Left hindlimb (tissue), 1 donor: ENCODE results near the gene GPALPP1.
"Not testable (repeated sequence)": the region's sequence is repeated elsewhere in the genome, so short reads cannot be mapped to it uniquely, and the experiment has no call there.

Source experiments
- DNase-seq: peaks from one replicate; pipeline ENCODE4 v3.0.0-alpha.2; 2018

The GPALPP1 gene

DNA sequence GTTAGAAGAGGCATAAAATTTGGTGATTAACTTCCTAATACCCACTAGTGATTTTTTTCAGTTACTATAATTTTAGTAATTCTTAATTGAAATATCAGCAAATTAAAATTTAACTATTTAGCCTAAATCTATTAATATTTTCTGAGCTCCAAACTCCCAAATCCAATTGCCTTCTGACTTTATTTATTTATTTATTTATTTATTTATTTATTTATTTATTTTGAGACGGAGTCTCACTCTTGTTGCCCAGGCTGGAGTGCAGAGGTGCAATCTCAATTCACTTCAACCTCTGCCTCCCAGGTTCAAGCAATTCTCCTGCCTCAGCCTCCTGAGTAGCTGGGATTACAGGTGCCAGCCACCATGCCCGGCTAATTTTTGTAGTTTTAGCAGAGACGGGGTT lies 74.6 kb downstream of the GPALPP1 start:
- not testable (repeated sequence) for DNase-seq

DNA sequence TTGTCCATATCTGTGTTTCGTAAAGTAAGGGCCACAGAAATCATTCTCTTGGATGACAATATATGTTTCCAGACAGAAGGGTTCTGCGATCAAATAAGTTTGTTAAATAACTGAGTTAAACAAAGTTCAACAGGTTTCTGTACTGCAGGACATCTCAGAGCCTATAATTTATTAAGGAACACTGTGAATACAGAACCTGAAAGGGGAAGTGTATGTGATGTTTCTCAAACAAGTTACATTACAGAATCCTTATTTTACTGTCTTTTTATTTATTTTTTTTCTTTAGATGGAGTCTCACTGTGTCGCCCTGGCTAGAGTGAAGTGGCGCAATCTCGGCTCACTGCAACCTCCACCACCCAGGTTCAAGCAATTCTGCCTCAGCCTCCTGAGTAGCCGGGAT lies 75.6 kb downstream of the GPALPP1 start:
- DNase-seq: no peak

DNA sequence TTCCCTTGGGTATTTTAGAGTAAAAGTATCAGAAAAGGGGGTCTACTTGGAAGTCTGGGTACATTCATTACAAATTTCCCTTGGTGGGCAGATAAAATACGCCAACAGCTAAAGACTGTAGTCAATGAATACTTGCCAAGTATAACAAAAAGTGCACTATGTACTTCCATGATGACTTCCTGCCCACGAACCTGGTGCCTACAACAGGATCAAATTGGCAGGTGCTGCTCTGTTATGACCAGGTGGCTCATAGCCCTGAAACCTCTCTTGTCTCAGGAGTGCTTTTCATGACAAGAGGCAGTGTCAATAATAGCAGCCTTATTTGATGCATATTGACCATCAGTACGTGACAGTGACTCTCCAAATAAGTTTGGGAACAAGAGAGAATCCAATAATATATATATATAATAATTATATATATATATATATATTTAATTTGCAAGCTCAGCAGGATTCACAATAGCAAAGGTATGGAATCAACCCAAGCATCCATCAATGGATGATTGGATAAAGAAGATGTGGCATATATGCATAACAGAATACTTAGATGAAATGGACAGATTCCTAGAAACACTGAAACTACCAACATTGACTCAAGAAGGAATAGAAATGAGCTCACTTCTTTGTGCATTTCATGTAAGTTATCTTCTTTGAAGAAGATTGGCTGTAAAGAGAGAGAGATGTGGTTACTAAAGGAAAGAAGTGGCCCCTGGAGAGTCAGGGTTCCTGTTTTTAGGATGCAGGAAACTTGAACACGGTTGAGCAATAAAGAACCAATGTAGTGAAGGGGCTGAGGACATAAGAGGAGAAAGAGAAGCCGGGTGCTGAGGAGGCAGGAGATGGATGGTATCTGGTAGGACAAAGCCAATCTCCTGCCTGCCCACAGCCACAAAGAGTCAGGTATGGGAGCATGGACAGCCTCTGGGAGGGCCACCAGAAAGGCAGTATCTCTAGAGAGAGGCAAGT lies 79.0 kb downstream of the GPALPP1 start:
- no peak for DNase-seq

DNA sequence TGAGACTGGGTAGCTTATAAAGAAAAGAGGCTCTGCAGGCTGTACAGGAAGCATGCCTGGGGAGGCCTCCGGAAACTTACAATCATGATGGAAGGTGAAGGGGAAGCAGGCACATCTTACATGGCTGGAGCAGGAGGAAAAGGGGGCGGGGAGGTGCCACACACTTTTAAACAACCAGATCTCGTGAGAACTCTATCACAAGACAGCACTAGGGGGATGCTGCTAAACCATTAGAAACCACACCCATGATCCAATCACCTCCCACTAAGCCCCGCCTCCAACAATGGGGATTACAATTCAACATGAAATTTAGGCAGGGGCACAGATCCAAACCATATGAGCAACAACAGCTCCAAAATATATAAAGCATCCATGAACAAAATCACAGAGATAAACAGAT lies 84.5 kb downstream of the GPALPP1 start:
- no peak for DNase-seq

DNA sequence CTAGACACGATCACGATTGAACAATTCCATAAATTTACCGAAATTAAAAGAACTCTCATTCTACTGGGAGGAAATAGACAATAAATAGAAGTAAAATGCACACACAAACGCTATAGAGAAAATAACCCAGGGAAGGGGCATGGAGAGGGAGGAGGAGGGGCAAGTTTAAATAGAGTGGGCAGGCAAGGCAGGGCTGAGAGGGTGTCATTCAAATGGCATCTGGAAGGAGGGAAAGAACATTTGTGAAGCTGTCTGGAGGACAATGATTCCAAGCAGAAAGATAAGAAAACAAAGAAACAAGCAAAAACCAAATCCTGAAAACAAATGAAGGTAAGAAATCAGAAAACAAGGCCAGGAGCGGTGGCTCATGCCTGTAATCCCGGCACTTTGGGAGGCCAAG lies 85.4 kb downstream of the GPALPP1 start:
- DNase-seq: no peak

DNA sequence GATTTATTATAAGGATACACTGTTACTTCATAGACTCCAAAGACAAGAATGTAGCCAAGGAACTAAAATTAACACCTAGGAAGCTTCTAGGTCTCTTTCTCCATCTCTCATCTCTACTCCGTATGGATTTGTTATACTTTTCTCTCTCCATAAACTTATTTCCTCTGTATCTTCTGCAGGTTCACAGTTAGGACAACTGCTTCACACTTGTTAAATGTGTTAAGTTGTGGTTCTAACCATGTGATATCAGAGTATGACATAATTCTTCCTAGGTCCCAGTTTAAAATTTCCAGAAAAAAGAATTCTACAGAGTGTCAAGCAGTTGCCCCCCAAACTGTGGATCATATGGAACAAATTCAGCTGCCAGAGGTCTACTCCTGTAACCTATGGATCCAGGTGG lies 88.7 kb downstream of the GPALPP1 start:
- no peak for DNase-seq
